ENCODE results near the gene SLC29A4.

SLC29A4 gene

GRCh38 chr7:5349437-5350173, 66.9 kb downstream of the SLC29A4 start:
- Histone ChIP-seq H3K27ac (no peak overlapping the region), H3K9ac (no peak overlapping the region), H3K4me1 (peaks cover 5% of the 10 kb centered on the region), H3K79me2 (peaks cover 51% of the 10 kb centered on the region), H3K9me3 (ENCODE audit: control insufficient read depth, low read length) (no peaks in the 10 kb centered on the region), H3K4me2 (ENCODE audit: low read length) (no peak overlapping the region), H3K36me3 (ENCODE audit: control insufficient read depth, insufficient read depth, low read length) (no peaks in the 10 kb centered on the region), H2AFZ (no peak overlapping the region), H3K27me3 (ENCODE audit: control insufficient read depth, insufficient read depth, low read length) (no peaks in the 10 kb centered on the region), H3K4me3 (ENCODE audit: low read depth, low read length) (no peak overlapping the region)
- TF ChIP-seq, protein P1, sequence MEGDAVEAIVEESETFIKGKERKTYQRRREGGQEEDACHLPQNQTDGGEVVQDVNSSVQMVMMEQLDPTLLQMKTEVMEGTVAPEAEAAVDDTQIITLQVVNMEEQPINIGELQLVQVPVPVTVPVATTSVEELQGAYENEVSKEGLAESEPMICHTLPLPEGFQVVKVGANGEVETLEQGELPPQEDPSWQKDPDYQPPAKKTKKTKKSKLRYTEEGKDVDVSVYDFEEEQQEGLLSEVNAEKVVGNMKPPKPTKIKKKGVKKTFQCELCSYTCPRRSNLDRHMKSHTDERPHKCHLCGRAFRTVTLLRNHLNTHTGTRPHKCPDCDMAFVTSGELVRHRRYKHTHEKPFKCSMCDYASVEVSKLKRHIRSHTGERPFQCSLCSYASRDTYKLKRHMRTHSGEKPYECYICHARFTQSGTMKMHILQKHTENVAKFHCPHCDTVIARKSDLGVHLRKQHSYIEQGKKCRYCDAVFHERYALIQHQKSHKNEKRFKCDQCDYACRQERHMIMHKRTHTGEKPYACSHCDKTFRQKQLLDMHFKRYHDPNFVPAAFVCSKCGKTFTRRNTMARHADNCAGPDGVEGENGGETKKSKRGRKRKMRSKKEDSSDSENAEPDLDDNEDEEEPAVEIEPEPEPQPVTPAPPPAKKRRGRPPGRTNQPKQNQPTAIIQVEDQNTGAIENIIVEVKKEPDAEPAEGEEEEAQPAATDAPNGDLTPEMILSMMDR (IDR thresholded peaks at IDR 0.05): no peak

GRCh38 chr7:5350174-5350463, 67.4 kb downstream of the SLC29A4 start:
- Histone ChIP-seq H3K4me3 (ENCODE audit: low read depth, low read length) (no peak overlapping the region), H3K9ac (no peak overlapping the region), H3K27me3 (ENCODE audit: control insufficient read depth, insufficient read depth, low read length) (no peaks in the 10 kb centered on the region), H3K4me2 (ENCODE audit: low read length) (no peak overlapping the region), H2AFZ (no peak overlapping the region), H3K4me1 (peaks cover 5% of the 10 kb centered on the region), H3K9me3 (ENCODE audit: control insufficient read depth, low read length) (no peaks in the 10 kb centered on the region), H3K27ac (no peak overlapping the region), H3K36me3 (ENCODE audit: control insufficient read depth, insufficient read depth, low read length) (no peaks in the 10 kb centered on the region), H3K79me2 (peaks cover 53% of the 10 kb centered on the region)
- TF ChIP-seq, protein P1 (IDR thresholded peaks at IDR 0.05): no peak

DNA sequence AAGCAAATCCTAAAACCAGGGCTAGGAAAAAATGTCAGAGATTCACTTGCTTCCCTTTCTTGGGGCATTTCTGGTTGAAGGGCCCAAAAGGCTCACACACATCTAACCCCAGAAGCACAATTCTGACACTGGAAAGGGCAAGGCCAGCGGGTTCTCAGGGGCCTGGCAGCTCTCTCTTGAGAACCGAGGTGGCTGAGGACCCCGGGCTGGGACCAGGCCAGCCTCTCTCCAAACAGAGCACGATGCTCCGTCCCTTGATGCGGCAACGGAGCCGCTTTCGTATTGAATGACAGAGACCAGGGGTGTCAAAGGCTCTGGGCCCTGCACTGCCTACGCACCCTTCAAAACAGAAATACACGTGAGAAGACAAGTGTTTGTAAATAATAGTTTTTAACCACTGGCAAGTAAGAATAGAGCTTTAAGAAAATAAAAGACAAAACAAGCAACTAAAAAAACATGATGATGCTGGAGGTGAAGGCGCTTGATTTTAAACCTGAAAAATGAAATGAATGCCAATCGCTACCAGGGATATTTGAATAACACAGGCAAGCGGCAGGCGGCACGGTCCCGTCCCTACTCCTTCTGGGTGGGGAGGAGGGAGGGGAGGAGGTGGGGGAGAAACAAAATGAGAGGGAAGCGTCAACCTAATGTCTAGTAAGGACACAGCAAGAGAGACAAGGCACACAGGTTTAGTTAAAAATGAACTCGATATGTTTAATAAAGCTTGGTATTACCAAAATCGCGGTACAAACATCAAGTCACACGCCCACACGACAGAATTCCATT, 68.0 kb downstream of the SLC29A4 start:
- no peak overlapping the region for H2AFZ ChIP-seq
- H3K9me3 ChIP-seq (ENCODE audit: control insufficient read depth, low read length): no peaks in the 10 kb centered on the region
- no peak overlapping the region for H3K4me2 ChIP-seq (ENCODE audit: low read length)
- no peak overlapping the region for H3K9ac ChIP-seq
- no peaks in the 10 kb centered on the region for H3K36me3 ChIP-seq (ENCODE audit: control insufficient read depth, insufficient read depth, low read length)
- H3K4me3 ChIP-seq (ENCODE audit: low read depth, low read length): no peak overlapping the region
- TF ChIP-seq, protein P1 (IDR thresholded peaks at IDR 0.05): no peak
- no peak overlapping the region for H3K27ac ChIP-seq
- peaks cover 58% of the 10 kb centered on the region for H3K79me2 ChIP-seq
- H3K4me1 ChIP-seq: peaks cover 5% of the 10 kb centered on the region
- H3K27me3 ChIP-seq (ENCODE audit: control insufficient read depth, insufficient read depth, low read length): no peaks in the 10 kb centered on the region

GRCh38 chr7:5351507-5352265, 68.9 kb downstream of the SLC29A4 start:
- Histone ChIP-seq H3K4me1 (peaks cover 5% of the 10 kb centered on the region), H3K36me3 (ENCODE audit: control insufficient read depth, insufficient read depth, low read length) (no peaks in the 10 kb centered on the region), H2AFZ (no peak overlapping the region), H3K79me2 (peaks cover 64% of the 10 kb centered on the region), H3K4me3 (ENCODE audit: low read depth, low read length) (no peak overlapping the region), H3K4me2 (ENCODE audit: low read length) (no peak overlapping the region), H3K9me3 (ENCODE audit: control insufficient read depth, low read length) (no peaks in the 10 kb centered on the region), H3K9ac (no peak overlapping the region), H3K27ac (no peak overlapping the region), H3K27me3 (ENCODE audit: control insufficient read depth, insufficient read depth, low read length) (no peaks in the 10 kb centered on the region)
- TF ChIP-seq, protein P1 (IDR thresholded peaks at IDR 0.05): no peak
